HCT116 (cell line): ENCODE measurements around the gene SEC16A. TPM values are rescaled to one million over a fixed set of nuclear protein-coding genes. Genes with fewer than 3 reads are reported as not detected.

Source experiments
- ATAC-seq: fragments of 200-7000 bp; cut with Tn5 transposase; 2 replicates; pipeline ENCODE4 v1.9.1; 2020; ENCODE audit warnings: mild to moderate bottlenecking, moderate library complexity
- BruUV-seq: library from RNA; stranded (reverse); fragments of 400-500 nt; replicated peaks from 2 replicates; lab custom pipeline; 2021; lab: Mats Ljungman, UMichigan
- CTCF ChIA-PET: fragments of 300-600 bp; sonication (Branson Sonifier 250); formaldehyde crosslinking; loops from one replicate; lab custom pipeline; 2021; ENCODE audit warnings: antibody characterized with exemption; lab: Charles Lee
- POLR2A ChIA-PET: fragments of 300-600, 350-600 bp; sonication (Branson Sonifier 250); formaldehyde crosslinking; loops from one replicate; lab custom pipeline; 2021; ENCODE audit warnings: antibody characterized with exemption; lab: Charles Lee
- RAD21 ChIA-PET, 2 experiments: fragments of 300-600 bp; sonication (Branson Sonifier 250); formaldehyde crosslinking; loops; one replicate each; lab custom pipeline; 2023; ENCODE audit warnings: low total read pairs in 2 of 2; ENCODE audit not compliant: uncharacterized antibody in 2 of 2, unreplicated experiment in 2 of 2, low non-redundant PET in 1 of 2; lab: Charles Lee
- DNase-seq: peaks from one replicate; pipeline ENCODE4 v3.0.0-alpha.2; 2010; ENCODE audit warnings: low read depth, low spot score
- H2AFZ ChIP-seq: fragments of 200-600 bp; shearing (Covaris generic), sonication (generic); 2 replicates; pipeline ENCODE4 v1.6.1; 2017; ENCODE audit warnings: low read depth, mixed run types, mixed read lengths, antibody characterized with exemption, low read length; ENCODE audit not compliant: poor library complexity, severe bottlenecking
- H3K27ac ChIP-seq: 2 replicates; pipeline ENCODE4 v1.5.1; 2012; ENCODE audit warnings: low read depth, low read length
- H3K27me3 ChIP-seq: fragments of 200-600 bp; sonication (generic); 2 replicates; pipeline ENCODE4 v1.6.1; 2016; ENCODE audit warnings: mixed run types, low read length, mixed read lengths; ENCODE audit not compliant: insufficient read depth
- H3K36me3 ChIP-seq, 2 experiments: fragments of 200-500 bp in 1 of 2; fragments of 200-600 bp in 1 of 2; sonication (Bioruptor generic) in 1 of 2; sonication (generic) in 1 of 2; 2 replicates each; pipeline versions ENCODE4 v1.5.1 to v1.6.1; 2014 to 2016; ENCODE audit warnings: low read length in 2 of 2, inconsistent platforms in 1 of 2, mixed read lengths in 1 of 2, mixed run types in 1 of 2; ENCODE audit not compliant: insufficient read depth in 2 of 2, control insufficient read depth in 1 of 2
- H3K4me1 ChIP-seq, 2 experiments: fragments of 200-600 bp in 1 of 2; sonication (generic) in 1 of 2; 2 replicates each; pipeline versions ENCODE4 v1.5.1 to v1.6.1; 2012 to 2017; ENCODE audit warnings: low read length in 2 of 2, inconsistent platforms in 1 of 2, mild to moderate bottlenecking in 1 of 2, mixed read lengths in 1 of 2, mixed run types in 1 of 2, moderate library complexity in 1 of 2; ENCODE audit not compliant: insufficient read depth in 2 of 2, control insufficient read depth in 1 of 2
- H3K4me2 ChIP-seq: fragments of 200-600 bp; sonication (generic); 2 replicates; pipeline ENCODE4 v1.6.1; 2017; ENCODE audit warnings: mixed run types, low read length, mixed read lengths
- H3K4me3 ChIP-seq, 2 experiments: fragments of 200-600 bp in 1 of 2; sonication (generic) in 1 of 2; replicated peaks in 1 of 2; 2 replicates each; pipeline ENCODE4 v1.5.1; 2011 to 2016; ENCODE audit warnings: low read length in 2 of 2, control low read depth in 1 of 2, low read depth in 1 of 2, mild to moderate bottlenecking in 1 of 2, mixed read lengths in 1 of 2, mixed run types in 1 of 2
- H3K79me2 ChIP-seq: fragments of 200-600 bp; sonication (generic); 2 replicates; pipeline ENCODE4 v1.6.1; 2017; ENCODE audit warnings: mild to moderate bottlenecking, mixed run types, low read length, moderate library complexity, mixed read lengths; ENCODE audit not compliant: insufficient read depth
- H3K9ac ChIP-seq: fragments of 200-600 bp; sonication (generic); 2 replicates; pipeline ENCODE4 v1.6.1; 2016; ENCODE audit warnings: low read length, mixed read lengths
- H3K9me2 ChIP-seq: fragments of 200-600 bp; sonication (generic), shearing (Covaris generic); 2 replicates; pipeline ENCODE4 v1.6.1; 2017; ENCODE audit warnings: mixed run types, mild to moderate bottlenecking, moderate library complexity; ENCODE audit not compliant: insufficient read depth
- H3K9me3 ChIP-seq, 2 experiments: fragments of 200-500 bp in 1 of 2; fragments of 200-600 bp in 1 of 2; sonication (Bioruptor generic) in 1 of 2; sonication (generic) in 1 of 2; 2 replicates each; pipeline ENCODE4 v1.6.1; 2014 to 2017; ENCODE audit warnings: low read length in 2 of 2, mixed read lengths in 2 of 2, inconsistent platforms in 1 of 2, low read depth in 1 of 2, mild to moderate bottlenecking in 1 of 2, mixed run types in 1 of 2, moderate library complexity in 1 of 2; ENCODE audit not compliant: control insufficient read depth in 1 of 2, insufficient read depth in 1 of 2
- H4K20me1 ChIP-seq: fragments of 200-600 bp; sonication (generic), shearing (Covaris generic); 2 replicates; pipeline ENCODE4 v1.6.1; 2017; ENCODE audit warnings: mixed run types, mild to moderate bottlenecking, moderate library complexity; ENCODE audit not compliant: insufficient read depth
- CBX3 ChIP-seq: IDR thresholded peaks from 2 replicates; pipeline ENCODE4 v1.6.1; 2012; ENCODE audit warnings: low read depth
- CEBPB ChIP-seq: IDR thresholded peaks from 2 replicates; pipeline ENCODE4 v1.6.1; 2012; ENCODE audit warnings: low read depth
- CTCF ChIP-seq, 3 experiments: fragments of 200-600 bp in 1 of 3; sonication (generic) in 1 of 3; IDR thresholded peaks in 2 of 3; conservative IDR thresholded peaks in 1 of 3; 2 replicates each; pipeline ENCODE4 v1.5.1; 2012 to 2017; ENCODE audit warnings: low read depth in 2 of 3, low read length in 2 of 3, antibody characterized with exemption in 1 of 3, borderline replicate concordance in 1 of 3, control low read depth in 1 of 3, mild to moderate bottlenecking in 1 of 3, mixed read lengths in 1 of 3, mixed run types in 1 of 3, moderate library complexity in 1 of 3; ENCODE audit not compliant: insufficient read depth in 1 of 3
- EGR1 ChIP-seq: IDR thresholded peaks from 2 replicates; pipeline ENCODE4 v1.6.1; 2012; ENCODE audit warnings: low read depth
- ELF1 ChIP-seq: IDR thresholded peaks from 2 replicates; pipeline ENCODE4 v1.6.1; 2012; ENCODE audit warnings: low read depth, borderline replicate concordance
- EZH2 ChIP-seq: fragments of 200-600 bp; sonication (generic); IDR thresholded peaks from 2 replicates; pipeline ENCODE4 v1.6.1; 2017; ENCODE audit warnings: antibody characterized with exemption, mixed run types
- EZH2phosphoT487 ChIP-seq: fragments of 200-600 bp; IDR thresholded peaks from 2 replicates; pipeline ENCODE4 v1.6.1; 2018; ENCODE audit warnings: antibody characterized with exemption, borderline replicate concordance
- FOSL1 ChIP-seq: IDR thresholded peaks from 2 replicates; pipeline ENCODE4 v1.6.1; 2012; ENCODE audit warnings: low read depth
- POLR2A ChIP-seq: IDR thresholded peaks from 2 replicates; pipeline ENCODE4 v1.7.0; 2011; ENCODE audit warnings: borderline replicate concordance; ENCODE audit not compliant: insufficient read depth, insufficient read length; ENCODE audit errors: extremely low read depth
- RAD21 ChIP-seq: IDR thresholded peaks from 2 replicates; pipeline ENCODE4 v1.6.1; 2012; ENCODE audit warnings: low read depth, mild to moderate bottlenecking
- SIN3A ChIP-seq: IDR thresholded peaks from 2 replicates; pipeline ENCODE4 v1.6.1; 2012; ENCODE audit warnings: low read depth
- SP1 ChIP-seq: IDR thresholded peaks from 2 replicates; pipeline ENCODE4 v1.6.1; 2012; ENCODE audit warnings: low read depth
- SRF ChIP-seq: IDR thresholded peaks from 2 replicates; pipeline ENCODE4 v1.6.1; 2012; ENCODE audit warnings: low read depth
- TCF7L2 ChIP-seq: IDR thresholded peaks from 2 replicates; pipeline ENCODE4 v1.7.0; 2011; ENCODE audit warnings: borderline replicate concordance, inconsistent platforms; ENCODE audit not compliant: insufficient read depth, insufficient read length; ENCODE audit errors: extremely low read depth
- YY1 ChIP-seq: IDR thresholded peaks from 2 replicates; pipeline ENCODE4 v1.6.1; 2011; ENCODE audit warnings: low read length, low read depth, moderate library complexity, mild to moderate bottlenecking; ENCODE audit not compliant: insufficient replicate concordance; ENCODE audit errors: extremely low read depth
- ZFX ChIP-seq: fragments of 450-650 bp; IDR thresholded peaks from 2 replicates; pipeline ENCODE4 v1.6.1; 2017
- ZNF274 ChIP-seq: fragments of 200-500 bp; sonication (Bioruptor generic); IDR thresholded peaks from 2 replicates; pipeline ENCODE4 v1.6.1; 2014; ENCODE audit warnings: mild to moderate bottlenecking, low read depth, low read length, inconsistent platforms
- intact Hi-C: fragments of 100-400 bp; cut with micrococcal nuclease; formaldehyde crosslinking; loops from 2 replicates; pipeline ENCODE4 v1.10.0; 2022
- total RNA-seq: library from RNA; stranded (reverse); gene quantifications from one replicate; pipeline ENCODE4 v1.2.1, GENCODE V29; 2021; ENCODE audit not compliant: unreplicated experiment

Gene SEC16A
- total RNA-seq, 1 experiment from 2014 or later, result 49.8 TPM

- intact Hi-C loops, result no loop called here
- H3K9me2 ChIP-seq, result no peaks in the 10 kb centered on the region
- peaks cover 49% of the 10 kb centered on the region for H3K79me2 ChIP-seq
- no TSS peak for BruUV-seq
- H3K9me3 ChIP-seq, result no peaks in the 10 kb centered on the region
- CTCF ChIA-PET, result interaction anchor here (1.4 kb wide), 1 partner anchor 9 kb away, joined by 5 read pairs; no protein-coding TSS in a partner anchor
- no peak overlapping the region for H3K9ac ChIP-seq
- TF ChIP-seq EGR1 (no peak), ZFX (no peak), CEBPB (no peak), CTCF (IDR thresholded peaks at IDR 0.05 in 2 of 3, conservative IDR thresholded peaks at IDR 0.05 in 1 of 3; ENCODE audit: borderline replicate concordance in 1 of 3, insufficient read depth in 1 of 3, low read depth in 2 of 3, low read length in 2 of 3) (no peak), POLR2A (no peak), TCF7L2 (no peak), YY1 (no peak), EZH2phosphoT487 (no peak), SRF (no peak), SIN3A (no peak), FOSL1 (no peak), SP1 (no peak), CBX3 (no peak), ELF1 (no peak), ZNF274 (no peak), EZH2 (no peak), RAD21 (no peak)
- TF ChIP-seq, all 23 proteins: peak for 0
- no peak overlapping the region for H2AFZ ChIP-seq
- DNase-seq (no peak), ATAC-seq (no peak)
- peaks cover 41 to 70% of the 10 kb centered on the region in 2 experiments for H3K4me1 ChIP-seq
- H3K27me3 ChIP-seq, result no peaks in the 10 kb centered on the region
- H3K4me2 ChIP-seq, result no peak overlapping the region
- H4K20me1 ChIP-seq, result no peaks in the 10 kb centered on the region
- H3K4me3 ChIP-seq, result no peak overlapping the region
- no peak overlapping the region; the same call in 1 of the 2 replicates for H3K27ac ChIP-seq
- peaks cover 0 to 2% of the 10 kb centered on the region in 2 experiments; a peak in 1 of 4 replicates for H3K36me3 ChIP-seq
- RAD21 ChIA-PET, result no interaction called here
- POLR2A ChIA-PET, result no interaction called here
Observed at GRCh38 chr9:136530461-136531089, 47.7 kb upstream of the SEC16A start.
